HepG2 (cell line): ENCODE results near the gene KRT36. TPM values are rescaled to one million over a fixed set of nuclear protein-coding genes. Genes with fewer than 3 reads are reported as not detected.

Experiments
- ATAC-seq: fragments of 200-7000 bp; cut with Tn5 transposase; 3 replicates; pipeline ENCODE4 v1.9.1; 2020; ENCODE audit warnings: mild to moderate bottlenecking, moderate library complexity
- BruUV-seq: library from RNA; stranded (reverse); fragments of 400-500 nt; replicated peaks from 2 replicates; lab custom pipeline; 2021; lab: Mats Ljungman, UMichigan
- CTCF ChIA-PET: fragments of 300-600 bp; formaldehyde crosslinking; extraction: SDS; loops from one replicate; lab custom pipeline; 2021; ENCODE audit warnings: low total read pairs, inconsistent platforms, low intra/inter-chr PET ratio; lab: Yijun Ruan, JAX
- POLR2A ChIA-PET: fragments of 350-600 bp; sonication (Branson Sonifier 250); formaldehyde crosslinking; loops from one replicate; lab custom pipeline; 2020; ENCODE audit warnings: antibody characterized with exemption, inconsistent platforms; lab: Yijun Ruan, JAX
- DNase-seq: peaks from one replicate; pipeline ENCODE4 v3.0.0-alpha.2; 2015; ENCODE audit warnings: low spot score
- FAIRE-seq: peaks from 3 replicates; lab custom pipeline; 2011; peaks lifted over from hg19 to GRCh38; lab: Jason Lieb, UNC
- H2AFZ ChIP-seq: one replicate; pipeline ENCODE4 v1.6.1; 2011; ENCODE audit warnings: low read length, inconsistent platforms
- H3K27ac ChIP-seq: fragments of 300-600 bp; 3 replicates; pipeline ENCODE4 v1.8.0; 2011; ENCODE audit warnings: mixed run types, mild to moderate bottlenecking, mixed read lengths, low read length, inconsistent platforms; ENCODE audit not compliant: insufficient read depth; ENCODE audit errors: extremely low read length
- H3K27me3 ChIP-seq, 2 experiments: fragments of 200-600 bp in 1 of 2; 2 replicates in 1 of 2; 3 replicates in 1 of 2; pipeline versions ENCODE4 v1.6.0 to v1.8.0; 2011; ENCODE audit warnings: low read length in 2 of 2, mild to moderate bottlenecking in 2 of 2, moderate library complexity in 2 of 2, inconsistent platforms in 1 of 2; ENCODE audit not compliant: insufficient read depth in 2 of 2, control insufficient read depth in 1 of 2
- H3K36me3 ChIP-seq, 2 experiments: fragments of 200-600 bp in 1 of 2; replicated peaks in 1 of 2; 2 replicates in 1 of 2; 3 replicates in 1 of 2; pipeline versions ENCODE4 v1.5.1 to v1.8.0; 2011; ENCODE audit warnings: low read length in 2 of 2, inconsistent platforms in 1 of 2; ENCODE audit not compliant: insufficient read depth in 2 of 2, control insufficient read depth in 1 of 2
- H3K4me1 ChIP-seq: 2 replicates; pipeline ENCODE4 v1.5.1; 2012; ENCODE audit warnings: low read length, inconsistent platforms; ENCODE audit not compliant: insufficient read depth
- H3K4me2 ChIP-seq: 2 replicates; pipeline ENCODE4 v1.6.0; 2011; ENCODE audit warnings: low read depth, low read length, inconsistent platforms
- H3K4me3 ChIP-seq, 3 experiments: fragments of 200-600 bp in 1 of 3; sonication (generic), shearing (Covaris generic) in 1 of 3; replicated peaks in 1 of 3; 2 replicates each; pipeline ENCODE4 v1.5.1; 2011 to 2016; ENCODE audit warnings: low read length in 3 of 3, inconsistent platforms in 2 of 3, low read depth in 2 of 3, mild to moderate bottlenecking in 2 of 3, control low read depth in 1 of 3, mixed read lengths in 1 of 3; ENCODE audit not compliant: insufficient read depth in 1 of 3
- H3K79me2 ChIP-seq: one replicate; pipeline ENCODE4 v1.6.1; 2011; ENCODE audit warnings: low read length, inconsistent platforms; ENCODE audit not compliant: insufficient read depth
- H3K9ac ChIP-seq: 2 replicates; pipeline ENCODE4 v1.6.0; 2011; ENCODE audit warnings: mild to moderate bottlenecking, low read depth, low read length, inconsistent platforms; ENCODE audit not compliant: insufficient read depth
- H3K9me3 ChIP-seq: 2 replicates; pipeline ENCODE4 v1.5.1; 2012; ENCODE audit warnings: mild to moderate bottlenecking, low read length
- H4K20me1 ChIP-seq: 2 replicates; pipeline ENCODE4 v1.6.0; 2011; ENCODE audit warnings: inconsistent platforms, mild to moderate bottlenecking, low read length, moderate library complexity; ENCODE audit not compliant: insufficient read depth
- FOXC1 ChIP-seq: sonication (generic); formaldehyde crosslinking; IDR thresholded peaks from 2 replicates; pipeline ENCODE4 v1.8.0; 2022; ENCODE audit warnings: mild to moderate bottlenecking, missing genetic modification reagents, borderline replicate concordance
- GLMP ChIP-seq: sonication (generic); formaldehyde crosslinking; IDR thresholded peaks from 2 replicates; pipeline ENCODE4 v1.9.0; 2021; ENCODE audit warnings: missing genetic modification reagents, mild to moderate bottlenecking, borderline replicate concordance
- KDM5A ChIP-seq: fragments of 200-600 bp; sonication (generic); IDR thresholded peaks from 2 replicates; pipeline ENCODE4 v1.7.0; 2018; ENCODE audit warnings: antibody characterized with exemption, mild to moderate bottlenecking, low read length, borderline replicate concordance
- MXD1 ChIP-seq: sonication (generic); formaldehyde crosslinking; IDR thresholded peaks from 2 replicates; pipeline ENCODE4 v1.4.0; 2020; ENCODE audit warnings: mild to moderate bottlenecking, missing genetic modification reagents
- SP140L ChIP-seq: sonication (generic); formaldehyde crosslinking; IDR thresholded peaks from 2 replicates; pipeline ENCODE4 v1.4.0; 2020; ENCODE audit warnings: missing genetic modification reagents, borderline replicate concordance
- ZBTB33 ChIP-seq: sonication (generic); formaldehyde crosslinking; IDR thresholded peaks from 2 replicates; pipeline ENCODE4 v1.4.0; 2020; ENCODE audit warnings: missing genetic modification reagents
- ZBTB40 ChIP-seq, 2 experiments: fragments of 450-650 bp in 1 of 2; sonication (generic) in 1 of 2; formaldehyde crosslinking in 1 of 2; IDR thresholded peaks; 2 replicates each; pipeline versions ENCODE4 v1.6.1 to v1.8.0; 2016 to 2022; ENCODE audit warnings: antibody characterized with exemption in 1 of 2, mild to moderate bottlenecking in 1 of 2, missing genetic modification reagents in 1 of 2
- ZNF335 ChIP-seq: sonication (generic); formaldehyde crosslinking; IDR thresholded peaks from 2 replicates; pipeline ENCODE4 v1.4.0; 2020; ENCODE audit warnings: missing genetic modification reagents
- ZNF703 ChIP-seq: sonication (generic); formaldehyde crosslinking; IDR thresholded peaks from 2 replicates; pipeline ENCODE4 v1.5.1; 2020; ENCODE audit warnings: missing genetic modification reagents, mild to moderate bottlenecking, moderate library complexity, borderline replicate concordance
- ZNF740 ChIP-seq: sonication (generic); formaldehyde crosslinking; IDR thresholded peaks from 2 replicates; pipeline ENCODE4 v1.4.0; 2020; ENCODE audit warnings: missing genetic modification reagents
- ZSCAN21 ChIP-seq: sonication (generic); formaldehyde crosslinking; IDR thresholded peaks from 2 replicates; pipeline ENCODE4 v1.8.0; 2022; ENCODE audit warnings: mild to moderate bottlenecking, missing genetic modification reagents, moderate library complexity, borderline replicate concordance
- WGBS: methylation state at CpG from one replicate; pipeline ENCODE4 v1.1.6; 2017; ENCODE audit warnings: low lambda C conversion rate; 5-methylcytosine and 5-hydroxymethylcytosine counted together
- in situ Hi-C: cut with HindIII; loops from 2 replicates; pipeline ENCODE4 v1.10.0; 2017; ENCODE audit warnings: low pct_unique_long_range_greater_than_20kb; ENCODE audit not compliant: extremely low pct_ligation_motif_present
- intact Hi-C: fragments of 100-400 bp; cut with micrococcal nuclease; formaldehyde crosslinking; loops from one replicate; pipeline ENCODE4 v1.10.0; 2022; ENCODE audit not compliant: unreplicated experiment
- polyA plus RNA-seq, 8 experiments: library from polyadenylated mRNA; depleted of rRNA in 3 of 8; stranded (reverse) in 7 of 8; unstranded in 1 of 8; fragments of >200 nt; fragmentation: Illumina TruSeq in 4 of 8; extraction: Trizol in 4 of 8; gene quantifications; 2 replicates each; pipeline versions ENCODE4 v1.2.1 to v1.2.3, GENCODE V29; 2011 to 2016; ENCODE audit warnings: low read depth in 4 of 8, missing spikeins in 1 of 8, mixed read lengths in 1 of 8; ENCODE audit not compliant: insufficient read depth in 1 of 8
- total RNA-seq, 5 experiments: library from RNA; depleted of rRNA; stranded (reverse); fragments of >200 nt; fragmentation: Illumina TruSeq; extraction: Trizol; gene quantifications; 2 replicates each; pipeline ENCODE4 v1.2.3, GENCODE V29; 2016; ENCODE audit warnings: low read depth in 1 of 5

Gene KRT36
- total and polyA plus RNA-seq, 2 of the 13 experiments (the other 11 are each of a cell fraction or from before 2014, with no cell fraction given): not detected

GRCh38 chr17:41466988-41467387 is 22.7 kb downstream of the KRT36 start, which contains the start of gene KRT32:
Gene KRT32 (minus strand): TSS chr17:41467386. CDS start chr17:41467325, 61 bp downstream.
- FAIRE-seq (no peak), DNase-seq (no peak), ATAC-seq (no peak)
- Histone ChIP-seq H3K4me2 (no peak within 1 kb of the TSS), H3K9ac (no peak within 1 kb of the TSS), H3K79me2 (no peaks in the 10 kb centered on the region), H3K27me3 (peaks cover 2 to 43% of the 10 kb centered on the region in 2 experiments; a peak in 3 of 5 replicates), H3K4me1 (no peaks in the 10 kb centered on the region), H2AFZ (no peak within 1 kb of the TSS), H3K27ac (no peak within 1 kb of the TSS), H4K20me1 (no peaks in the 10 kb centered on the region), H3K9me3 (no peaks in the 10 kb centered on the region), H3K36me3 (no peaks in the 10 kb centered on the region), H3K4me3 (no peak within 1 kb of the TSS)
- intact Hi-C loops: no loop called here
- CTCF ChIA-PET: no interaction called here
- POLR2A ChIA-PET: no interaction called here
- BruUV-seq: no TSS peak
- WGBS: 35% methylated on average over 9 of the region's 14 CpGs
- in situ Hi-C loops: no loop called here
- TF ChIP-seq ZNF703 (CRISPR knock-in tag) (no peak), GLMP (CRISPR knock-in tag) (no peak), FOXC1 (no peak), ZNF740 (CRISPR knock-in tag) (no peak), ZBTB33 (CRISPR knock-in tag) (no peak), ZSCAN21 (CRISPR knock-in tag) (no peak), KDM5A (no peak), SP140L (CRISPR knock-in tag) (no peak), MXD1 (CRISPR knock-in tag) (no peak), ZBTB40 (IDR thresholded peaks at IDR 0.05) (no peak), ZBTB40 (CRISPR knock-in tag; IDR thresholded peaks at IDR 0.05) (no peak), ZNF335 (CRISPR knock-in tag) (no peak)
